Activated CD4-positive, alpha-beta memory T cell treated with anti-CD3 and anti-CD28 coated beads for 36 hours (primary cell): Measurements from ENCODE around the gene CFAP54. TPM values are rescaled to one million over a fixed set of nuclear protein-coding genes. Genes with fewer than 3 reads are reported as not detected.
A peak's percentile ranks its signal among the peaks of the same experiment; 100 is the strongest.

Source experiments
- CTCF ChIA-PET: fragments of 350-600 bp; sonication (Branson Sonifier 250); formaldehyde crosslinking; loops from one replicate; lab custom pipeline; 2021; ENCODE audit warnings: antibody characterized with exemption, inconsistent platforms; lab: Charles Lee
- POLR2A ChIA-PET: fragments of 350-600 bp; sonication (Branson Sonifier 250); formaldehyde crosslinking; loops from one replicate; lab custom pipeline; 2021; ENCODE audit warnings: antibody characterized with exemption; lab: Charles Lee
- DNase-seq: peaks from one replicate; pipeline ENCODE4 v3.0.0-alpha.2; 2020
- H3K27ac Mint-ChIP-seq: one replicate; pipeline ENCODE4 v1.8.0; 2021; ENCODE audit warnings: mixed read lengths
- H3K27me3 Mint-ChIP-seq: one replicate; pipeline ENCODE4 v1.8.0; 2021; ENCODE audit warnings: mixed read lengths
- H3K36me3 Mint-ChIP-seq: one replicate; pipeline ENCODE4 v1.8.0; 2021; ENCODE audit warnings: mixed read lengths
- H3K4me1 Mint-ChIP-seq: one replicate; pipeline ENCODE4 v1.8.0; 2021; ENCODE audit warnings: low read depth, mixed read lengths
- H3K4me3 Mint-ChIP-seq: one replicate; pipeline ENCODE4 v1.8.0; 2021; ENCODE audit warnings: mild to moderate bottlenecking, mixed read lengths
- H3K9me3 Mint-ChIP-seq: one replicate; pipeline ENCODE4 v1.8.0; 2021; ENCODE audit warnings: mixed read lengths
- intact Hi-C: fragments of 100-400 bp; cut with micrococcal nuclease; formaldehyde crosslinking; loops from one replicate; pipeline ENCODE4 v1.15.1; 2023
- total RNA-seq, 2 experiments: library from RNA; stranded (reverse); gene quantifications; one replicate each; pipeline ENCODE4 v1.2.3, GENCODE V29; 2021

CFAP54 gene
- total RNA-seq, 2 experiments from 2014 or later, result 0.31 to 0.33 TPM

DNA sequence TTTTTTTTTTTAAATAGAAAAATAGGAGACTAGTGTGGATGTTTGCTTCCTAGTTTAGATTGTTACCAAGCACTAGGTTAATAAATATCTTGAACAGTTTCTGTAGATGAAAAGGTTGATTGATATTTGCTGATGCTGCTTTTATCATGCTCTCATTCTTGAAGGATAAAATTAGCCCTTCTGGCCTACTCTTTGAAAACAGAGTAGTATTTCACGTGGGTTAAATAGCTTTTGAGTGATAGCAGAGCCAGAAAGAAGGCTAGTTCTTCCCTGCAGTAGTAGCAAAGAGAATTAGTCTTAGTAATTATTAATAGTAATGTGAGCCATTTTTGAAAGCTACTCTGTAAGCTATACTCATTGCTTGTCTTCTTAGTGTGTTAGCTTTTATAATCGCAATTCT is 422.9 kb downstream of the CFAP54 start:
- Mint-ChIP-seq H3K27ac (no peak overlapping the region), H3K36me3 (peaks cover 32% of the 10 kb centered on the region), H3K4me1 (peaks cover 45% of the 10 kb centered on the region), H3K9me3 (peaks cover 2% of the 10 kb centered on the region), H3K27me3 (no peaks in the 10 kb centered on the region), H3K4me3 (no peak overlapping the region)
- no peak for DNase-seq
- intact Hi-C loops, result no loop called here
- POLR2A ChIA-PET, result no interaction called here
- CTCF ChIA-PET, result interaction anchor here (0.6 kb wide), 2 partner anchors 21 to 1849 kb away, joined by 3 read pairs; no protein-coding TSS in a partner anchor

- peaks cover 29% of the 10 kb centered on the region for H3K36me3 Mint-ChIP-seq
- DNase-seq, result no peak
- POLR2A ChIA-PET, result no interaction called here
- no peak overlapping the region for H3K4me3 Mint-ChIP-seq
- peaks cover 45% of the 10 kb centered on the region for H3K4me1 Mint-ChIP-seq
- H3K27me3 Mint-ChIP-seq, result no peaks in the 10 kb centered on the region
- no peak overlapping the region for H3K27ac Mint-ChIP-seq
- CTCF ChIA-PET, result interaction anchor here (0.6 kb wide), 1 partner anchor 1849 kb away, joined by 3 read pairs; no protein-coding TSS in a partner anchor
- intact Hi-C loops, result no loop called here
- peaks cover 2% of the 10 kb centered on the region for H3K9me3 Mint-ChIP-seq
Measured at GRCh38 chr12:96912943-96913342, 423.6 kb downstream of the CFAP54 start.

DNA sequence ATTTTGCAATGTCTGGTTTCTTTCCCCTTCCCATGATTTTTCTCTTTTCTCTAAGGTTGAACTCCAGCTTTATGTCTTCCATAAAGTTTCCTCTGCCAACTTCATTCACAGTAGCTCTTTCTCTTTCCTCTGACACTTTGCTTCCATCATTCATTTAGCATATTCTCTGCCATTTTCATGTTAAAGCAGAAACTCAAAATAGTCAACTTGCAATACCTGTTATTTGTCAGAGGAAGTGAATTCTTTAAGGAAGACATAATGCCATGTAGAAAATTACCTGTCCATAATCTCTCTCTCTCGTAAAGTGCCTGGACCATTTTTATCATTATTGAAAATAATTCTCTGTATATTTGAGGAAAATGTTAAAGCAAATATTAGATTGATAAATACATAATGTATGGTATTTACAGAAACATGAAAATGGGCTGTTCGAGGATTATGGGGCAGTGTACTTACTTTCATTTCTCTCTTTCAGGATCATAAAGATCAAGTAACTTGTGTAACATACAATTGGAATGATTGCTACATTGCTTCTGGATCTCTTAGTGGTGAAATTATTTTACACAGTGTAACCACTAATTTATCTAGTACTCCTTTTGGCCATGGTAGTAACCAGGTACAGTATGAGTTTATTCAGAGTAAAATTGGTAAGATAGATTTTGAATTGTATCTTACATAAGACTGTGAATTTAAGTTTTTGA is 430.3 kb downstream of the CFAP54 start:
- ChIA-PET POLR2A (no interaction called here), CTCF (no interaction called here)
- Mint-ChIP-seq H3K9me3 (peaks cover 2% of the 10 kb centered on the region), H3K27ac (peak overlapping the region; percentile 8), H3K27me3 (no peaks in the 10 kb centered on the region), H3K4me1 (peaks cover 22% of the 10 kb centered on the region), H3K4me3 (no peak overlapping the region), H3K36me3 (peaks cover 40% of the 10 kb centered on the region)
- no peak for DNase-seq
- intact Hi-C loops, result loop anchor here (2.0 kb wide), 1 partner anchor 13 kb away; the partner anchor contains the start of gene NEDD1

Other genes starting within 250 kb of the CFAP54 start
- 10 to 100 TPM; 34.5 to 35.7 TPM for gene CDK17, start 89.1 kb upstream of the CFAP54 start, total RNA-seq